Esophagus mucosa (tissue), 1 donor: Measurements from ENCODE around the gene BBX. TPM values are rescaled to one million over a fixed set of nuclear protein-coding genes. Genes with fewer than 3 reads are reported as not detected.
"Not testable (repeated sequence)": the region's sequence is repeated elsewhere in the genome, so short reads cannot be mapped to it uniquely, and the experiment has no call there.

Experiments used
- ATAC-seq: fragments of 200-7000 bp; cut with Tn5 transposase; one replicate; pipeline ENCODE4 v1.9.1; 2020
- total RNA-seq: library from RNA; stranded (reverse); gene quantifications from one replicate; pipeline ENCODE4 v1.2.4, GENCODE V29; 2023
- donor health status: DM: yes; HTN: yes; CAD: no.

BBX gene
- total RNA-seq, 1 donor from 2014 or later = 19.9 TPM

DNA sequence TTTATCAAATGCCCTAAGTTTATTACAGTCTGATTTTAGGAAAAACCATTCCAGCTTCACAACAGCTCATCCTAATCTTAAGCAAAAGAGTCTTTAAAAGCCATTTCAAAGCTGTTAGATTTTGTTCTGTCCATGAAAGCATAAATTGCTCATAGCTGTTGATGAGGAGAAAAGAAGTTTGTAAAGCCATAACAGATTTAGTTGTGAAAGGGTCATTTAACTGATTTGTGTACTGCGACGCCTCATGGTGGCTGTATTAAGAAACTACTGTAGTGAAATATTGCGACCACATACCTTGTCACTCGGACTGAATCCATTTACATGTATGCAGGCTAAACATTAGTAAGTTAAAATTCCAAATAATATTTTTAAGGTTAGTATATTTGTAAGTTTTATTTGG lies 20.9 kb downstream of the BBX start:
- no peak for ATAC-seq

DNA sequence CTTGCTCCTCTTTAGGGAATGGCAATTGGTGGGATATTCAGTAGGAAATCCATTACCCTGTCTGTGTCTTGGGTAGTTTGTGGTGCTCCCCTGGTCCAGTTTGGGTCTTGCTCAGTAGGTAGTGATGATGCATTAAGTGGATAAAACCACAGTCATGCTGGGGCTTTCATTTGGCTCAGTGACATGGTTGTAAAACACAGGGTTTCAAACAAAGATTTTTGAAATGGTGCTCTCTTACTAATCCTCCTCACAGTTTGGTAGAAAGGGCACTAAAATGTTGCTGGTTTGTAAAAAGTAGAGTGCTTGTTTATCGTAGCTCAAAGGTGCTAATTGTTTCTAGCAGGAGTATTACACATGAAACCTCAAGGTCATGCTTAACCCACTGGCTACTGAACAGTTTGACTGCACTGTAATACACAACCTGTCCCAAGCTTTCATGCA lies 22.9 kb downstream of the BBX start:
- ATAC-seq = no peak

DNA sequence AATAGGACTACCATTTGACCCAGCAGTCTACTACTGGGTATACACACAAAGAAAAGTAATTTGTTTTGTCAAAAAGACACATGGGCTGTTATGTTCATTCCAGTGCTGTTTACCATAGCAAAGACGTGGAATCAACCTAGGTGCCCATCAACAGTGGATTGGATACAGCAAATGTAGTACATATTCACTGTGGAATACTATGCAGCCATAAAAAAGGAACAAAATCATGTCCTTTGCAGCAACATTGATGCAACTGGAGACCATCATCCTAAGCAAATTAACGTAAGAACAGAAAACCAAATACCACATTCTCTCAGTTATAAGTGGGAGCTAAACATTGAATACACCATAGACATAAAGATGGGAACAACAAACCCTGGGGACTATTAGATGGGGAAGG lies 25.8 kb downstream of the BBX start:
- no peak for ATAC-seq

DNA sequence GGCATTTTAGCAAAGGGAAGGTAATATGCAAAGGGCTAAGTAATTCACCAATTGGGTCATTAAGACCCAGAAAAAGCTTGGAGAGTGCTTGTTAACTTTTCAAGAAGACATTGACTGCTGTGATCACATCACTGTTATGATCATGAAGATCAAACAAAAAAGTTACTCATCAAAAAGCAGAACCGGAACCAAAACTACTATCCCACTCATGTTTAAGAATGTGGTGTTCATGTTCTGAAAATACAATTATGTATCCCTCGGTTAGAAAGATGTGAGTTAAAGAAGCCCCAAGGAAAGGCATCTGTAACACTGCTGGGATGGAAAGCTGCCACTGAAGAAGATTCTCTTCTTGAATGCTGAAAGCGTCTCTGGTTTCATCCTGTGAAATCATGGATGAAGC lies 32.6 kb downstream of the BBX start:
- ATAC-seq = no peak

DNA sequence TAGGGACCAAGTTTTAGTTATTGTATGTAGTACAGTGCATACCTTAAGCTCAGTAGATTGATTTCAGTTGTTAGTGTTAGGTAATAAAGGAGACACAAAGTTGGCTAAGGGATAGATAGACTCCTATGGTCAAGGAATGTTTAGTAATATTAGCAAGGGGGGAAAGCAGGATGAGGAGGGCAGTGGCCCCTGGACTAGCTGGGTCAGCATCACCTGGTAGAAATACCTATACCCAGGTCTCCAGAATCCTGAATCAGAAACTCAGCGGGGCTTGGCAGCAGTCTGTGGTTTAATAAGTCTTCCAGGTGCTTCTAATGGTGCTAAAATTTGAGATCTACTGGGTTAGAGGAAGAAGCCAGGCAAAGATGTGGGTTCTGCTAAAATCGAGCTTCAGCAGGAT lies 35.0 kb downstream of the BBX start:
- no peak for ATAC-seq

DNA sequence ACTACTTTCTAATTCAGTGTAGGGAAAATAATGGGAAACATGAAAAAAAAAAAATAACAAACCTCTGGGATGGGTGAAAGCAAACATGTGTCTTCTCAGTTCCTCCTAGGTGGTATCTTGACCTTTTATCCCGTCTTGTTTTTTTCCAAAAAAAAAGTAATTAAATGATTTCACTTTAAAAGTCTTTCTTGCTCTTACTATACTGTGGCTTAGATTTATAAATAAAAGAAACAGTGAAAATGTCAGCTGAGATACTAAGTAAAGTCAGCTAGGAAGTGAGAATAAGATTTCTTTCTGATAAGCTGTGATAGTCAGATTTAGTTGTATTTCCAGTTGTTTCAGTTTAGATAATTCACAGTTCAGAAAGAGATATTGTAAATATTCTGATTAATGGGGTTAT lies 37.4 kb downstream of the BBX start:
- ATAC-seq = no peak

DNA sequence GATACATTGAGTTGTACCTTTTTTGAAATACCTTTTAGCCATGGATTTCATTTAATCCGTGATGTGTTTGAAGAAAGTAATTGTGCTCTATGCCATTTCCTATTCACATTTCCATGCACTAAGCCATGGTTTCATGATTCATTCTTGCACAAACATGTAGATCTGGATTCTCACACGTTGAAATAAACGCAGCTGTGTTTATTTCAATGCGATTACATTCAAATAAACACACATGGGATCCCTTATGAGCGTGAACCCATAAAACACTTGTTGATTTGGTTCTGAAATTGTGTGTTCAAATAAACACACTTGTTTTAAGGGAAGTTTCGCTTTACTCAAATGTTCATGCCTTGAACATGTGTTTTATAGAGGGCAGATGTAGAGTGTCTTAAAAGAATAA lies 39.2 kb downstream of the BBX start:
- no peak for ATAC-seq

DNA sequence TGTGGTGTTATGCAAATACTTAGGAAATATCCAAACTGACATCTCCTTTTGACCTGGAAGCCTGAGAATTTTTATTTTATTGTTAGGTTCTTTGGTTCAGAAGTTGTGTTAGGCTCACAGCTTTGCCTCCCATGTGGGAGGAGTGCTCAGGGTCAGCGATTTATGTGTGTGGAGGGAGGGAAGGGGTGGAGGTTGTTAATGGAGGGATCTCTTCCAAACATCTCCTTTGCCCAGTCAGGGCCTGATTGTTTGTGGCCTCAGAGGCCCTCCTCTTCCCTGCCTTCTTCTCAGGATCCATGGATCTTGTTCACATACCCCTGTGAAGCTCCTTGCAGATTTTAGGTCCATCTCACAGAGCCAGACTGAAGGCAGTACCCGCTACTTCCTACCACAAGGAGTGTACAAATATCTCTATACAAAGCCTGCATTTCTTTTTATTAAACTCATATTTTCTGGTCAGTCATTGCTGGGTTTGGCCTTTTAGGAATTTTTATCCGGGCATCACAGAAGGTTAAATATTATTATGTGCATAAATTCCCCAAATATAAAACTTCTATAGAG lies 40.3 kb downstream of the BBX start:
- ATAC-seq = no peak

DNA sequence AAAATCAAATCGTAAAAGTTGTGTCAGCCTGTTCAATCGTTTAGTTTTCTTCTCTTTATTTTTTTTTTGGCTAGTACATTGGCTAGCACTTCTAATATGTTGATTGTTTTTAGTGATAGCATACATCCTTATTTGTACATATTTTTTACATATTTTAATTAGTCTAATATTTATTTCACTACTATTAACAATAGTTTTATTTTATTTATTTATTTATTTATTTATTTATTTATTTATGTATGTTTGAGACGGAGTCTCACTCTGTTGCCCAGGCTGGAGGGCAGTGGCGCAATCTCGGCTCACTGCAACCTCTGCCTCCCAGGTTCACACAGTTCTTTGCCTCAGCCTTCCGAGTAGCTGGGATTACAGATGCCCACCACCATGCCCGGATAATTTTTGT lies 42.5 kb downstream of the BBX start:
- not testable (repeated sequence) for ATAC-seq

DNA sequence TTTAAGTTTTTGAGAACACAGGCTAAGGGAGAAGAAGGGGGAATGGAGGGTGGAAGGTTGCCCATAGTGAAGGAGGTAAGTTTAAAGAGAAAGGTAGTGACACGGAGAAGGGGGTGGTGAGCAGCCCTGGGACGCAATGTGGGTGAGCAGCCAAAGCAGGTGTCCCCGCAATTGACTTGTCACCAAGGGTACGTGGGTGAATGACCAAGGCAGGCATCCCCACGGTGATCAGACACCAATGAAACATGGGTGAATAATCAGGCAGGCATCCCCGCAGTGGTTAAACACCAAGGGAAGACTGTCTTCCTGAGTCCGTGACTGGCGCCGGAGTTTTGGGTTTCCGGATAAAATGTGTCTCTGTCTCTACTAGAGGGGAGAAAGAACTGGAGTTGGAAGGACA lies 48.3 kb downstream of the BBX start:
- not testable (repeated sequence) for ATAC-seq

DNA sequence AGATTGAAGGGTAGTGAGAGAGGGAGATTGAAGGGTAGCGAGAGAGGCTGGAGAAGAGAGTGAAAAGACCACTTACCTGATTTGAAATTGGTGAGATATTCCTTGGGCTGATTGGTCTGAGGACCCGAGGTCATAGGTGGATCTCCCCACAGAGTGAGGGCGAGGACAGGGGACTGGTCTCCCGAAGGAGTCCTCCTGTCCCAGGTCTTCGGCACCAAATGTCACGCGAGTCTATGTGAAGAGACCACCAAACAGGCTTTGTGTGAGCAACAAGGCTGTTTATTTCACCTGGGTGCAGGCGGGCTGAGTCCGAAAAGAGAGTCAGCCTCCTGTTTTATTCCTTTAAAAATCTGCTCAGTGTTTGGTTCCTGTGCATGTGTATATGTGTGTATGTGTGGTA lies 48.7 kb downstream of the BBX start:
- not testable (repeated sequence) for ATAC-seq

DNA sequence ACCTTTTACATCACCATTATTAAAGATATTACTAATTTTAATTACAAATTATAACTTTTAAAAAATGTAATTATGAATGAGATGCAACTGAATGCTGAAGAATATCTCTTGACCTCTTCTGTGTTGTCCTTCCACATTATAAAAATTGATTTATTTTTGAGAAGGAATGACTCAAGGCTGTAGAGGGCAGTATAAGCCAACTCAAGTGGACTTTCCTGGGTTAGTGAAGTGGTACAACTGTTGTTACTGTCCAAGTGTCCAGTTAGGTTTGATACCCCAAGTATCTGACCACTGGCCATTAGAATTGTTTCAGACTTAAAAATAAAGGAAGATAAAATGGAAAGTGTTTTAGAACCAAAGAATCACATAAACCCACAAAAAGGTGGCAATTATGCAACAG lies 51.9 kb downstream of the BBX start:
- no peak for ATAC-seq

DNA sequence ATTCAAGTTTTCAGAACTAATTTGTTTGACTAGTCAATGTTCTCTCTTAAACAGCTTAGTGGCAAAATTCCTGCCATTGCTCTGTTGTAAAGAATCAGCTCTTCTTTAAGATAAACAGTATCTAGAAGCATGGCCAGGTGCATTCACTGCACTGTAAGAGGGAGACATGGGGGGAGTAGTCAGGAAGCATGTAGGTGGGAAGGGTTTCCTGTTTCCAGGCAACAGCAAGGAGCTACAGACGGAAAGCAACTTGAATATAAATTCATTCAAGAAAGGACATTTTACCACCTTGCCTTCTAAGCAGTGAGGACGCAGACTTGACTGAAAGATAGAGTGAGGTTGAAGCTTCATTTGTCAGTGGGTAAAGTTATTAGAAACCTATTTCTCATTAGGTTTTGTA lies 55.3 kb downstream of the BBX start:
- ATAC-seq = no peak

DNA sequence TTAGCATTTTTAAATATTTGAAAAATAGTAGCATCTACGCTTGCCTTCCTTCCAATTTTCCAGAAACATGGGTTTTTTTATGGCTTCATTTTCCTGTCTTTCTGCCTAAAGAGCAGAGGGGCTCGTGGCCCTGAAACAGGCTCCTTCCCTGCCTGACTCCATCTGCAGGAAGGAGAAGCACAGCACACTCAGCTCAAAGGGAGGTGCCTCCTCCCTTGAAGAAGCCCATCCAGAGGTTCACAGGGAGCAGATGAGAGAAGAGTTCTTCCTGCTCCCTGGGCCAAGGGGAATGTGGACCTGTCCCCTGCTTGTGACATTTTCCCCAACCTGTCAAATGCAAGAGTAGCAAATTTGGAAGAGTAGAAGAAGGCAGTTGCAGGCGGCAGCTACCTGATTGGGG lies 55.8 kb downstream of the BBX start:
- ATAC-seq = no peak

DNA sequence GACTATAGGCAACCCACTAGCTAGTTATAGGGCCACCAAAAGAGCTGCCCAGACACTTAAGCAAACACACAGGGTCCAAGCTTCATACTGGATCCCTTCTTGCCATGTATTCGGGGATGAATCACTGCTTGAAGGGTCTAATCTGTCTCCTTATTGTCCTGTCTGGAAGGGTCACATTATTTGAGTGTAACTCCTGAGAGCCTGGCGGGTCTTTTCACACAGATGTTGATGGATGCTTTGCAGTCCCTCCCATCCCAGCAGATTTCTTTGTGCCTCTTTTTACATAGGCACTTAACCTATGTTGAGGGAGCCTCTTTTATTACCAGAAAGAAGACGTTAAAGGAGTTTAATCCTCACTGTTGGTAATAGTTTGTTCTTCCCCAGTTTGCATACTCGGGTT lies 56.6 kb downstream of the BBX start:
- no peak for ATAC-seq

DNA sequence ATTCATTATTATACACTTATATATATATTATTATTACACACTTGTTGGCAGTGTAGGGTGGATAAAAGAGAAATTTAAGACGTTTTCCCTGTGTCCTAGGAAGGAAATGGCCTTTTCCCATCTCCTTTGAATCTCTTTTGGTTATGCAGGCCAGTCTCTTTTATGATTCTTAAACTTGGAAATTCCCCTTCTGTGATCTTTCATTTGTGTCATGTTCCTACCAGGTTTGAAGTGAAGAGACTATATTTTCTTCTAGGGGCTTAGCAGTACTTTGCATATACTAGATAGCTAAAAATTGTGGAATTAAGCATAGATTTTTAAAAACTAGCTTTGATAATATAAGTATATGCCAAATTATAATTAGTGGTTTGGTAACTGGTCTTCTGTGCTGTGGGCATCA lies 58.5 kb downstream of the BBX start:
- no peak for ATAC-seq

DNA sequence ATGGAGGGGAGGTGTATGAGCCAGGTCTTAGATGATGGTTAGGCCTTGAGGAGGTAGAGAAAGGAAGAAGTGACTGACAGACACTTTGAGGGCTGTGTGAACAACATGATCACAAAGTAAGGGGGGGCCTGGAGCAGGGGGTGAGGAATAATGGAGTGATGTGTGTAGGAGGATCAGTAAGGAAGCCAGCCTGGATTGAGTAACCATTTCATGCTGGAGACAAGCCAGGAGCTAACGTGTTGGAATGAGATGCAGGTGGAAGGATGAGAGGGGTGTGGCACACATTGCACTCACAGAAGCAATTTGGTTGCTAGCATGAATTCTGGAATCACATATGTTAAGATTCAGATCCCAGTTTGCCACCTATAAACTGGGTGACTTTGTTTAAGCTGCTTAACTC lies 65.5 kb downstream of the BBX start:
- no peak for ATAC-seq

DNA sequence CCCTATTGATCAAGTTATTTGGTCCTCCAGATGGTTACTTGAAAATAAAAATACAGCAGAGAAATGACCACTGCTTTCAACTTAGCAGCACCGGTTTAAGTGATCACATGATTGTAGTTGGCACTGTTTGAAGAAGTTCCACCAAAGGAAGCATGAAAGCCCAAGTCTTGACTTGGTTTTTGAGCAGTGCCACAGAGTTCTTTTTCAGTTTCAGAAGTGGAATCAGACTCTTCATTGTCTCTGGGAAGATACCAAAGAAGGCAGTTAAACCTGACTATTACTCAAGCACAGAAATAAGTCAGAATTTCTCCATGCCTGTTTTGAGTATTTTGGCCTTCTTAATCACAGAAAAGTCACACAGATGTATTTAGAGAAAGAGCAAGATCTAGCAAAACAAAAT lies 66.7 kb downstream of the BBX start:
- no peak for ATAC-seq

DNA sequence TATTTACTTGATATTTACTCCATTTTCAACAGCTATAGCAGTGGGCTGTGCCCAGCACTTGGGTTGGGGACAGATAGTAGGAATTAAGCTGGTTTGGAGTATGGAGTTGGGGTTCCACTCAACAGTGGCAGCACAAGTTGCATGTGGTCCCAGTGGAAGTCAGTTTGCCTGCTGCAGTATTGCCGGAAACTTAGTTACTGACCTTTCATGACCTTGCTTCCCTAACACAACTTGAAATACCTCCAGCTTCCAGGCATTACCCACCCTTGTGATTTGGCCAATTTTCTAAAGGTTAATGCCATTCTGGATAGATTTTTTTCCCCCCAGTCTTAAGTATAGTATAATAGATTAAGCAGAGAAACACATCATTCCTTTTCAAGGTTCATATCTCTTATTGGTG lies 68.0 kb downstream of the BBX start:
- no peak for ATAC-seq

DNA sequence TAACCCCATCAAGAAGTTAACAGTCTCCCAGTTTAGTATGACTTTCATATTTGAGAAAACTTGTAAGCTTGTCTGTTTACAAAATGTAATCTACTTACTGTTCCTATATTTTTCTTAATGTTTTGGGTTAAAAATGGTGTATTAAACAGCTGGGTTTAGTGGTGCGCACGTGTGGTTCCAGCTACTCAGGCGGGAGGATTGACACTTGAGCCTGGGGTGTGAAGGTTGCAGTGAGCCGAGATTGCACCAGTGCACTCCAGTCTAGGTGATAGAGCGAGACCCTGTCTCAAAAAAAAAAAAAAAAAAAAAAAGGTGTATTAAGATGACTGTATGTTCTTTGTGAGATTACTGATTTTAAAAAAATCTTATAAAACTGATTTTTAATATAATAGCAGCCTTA lies 69.3 kb downstream of the BBX start:
- ATAC-seq = no peak

DNA sequence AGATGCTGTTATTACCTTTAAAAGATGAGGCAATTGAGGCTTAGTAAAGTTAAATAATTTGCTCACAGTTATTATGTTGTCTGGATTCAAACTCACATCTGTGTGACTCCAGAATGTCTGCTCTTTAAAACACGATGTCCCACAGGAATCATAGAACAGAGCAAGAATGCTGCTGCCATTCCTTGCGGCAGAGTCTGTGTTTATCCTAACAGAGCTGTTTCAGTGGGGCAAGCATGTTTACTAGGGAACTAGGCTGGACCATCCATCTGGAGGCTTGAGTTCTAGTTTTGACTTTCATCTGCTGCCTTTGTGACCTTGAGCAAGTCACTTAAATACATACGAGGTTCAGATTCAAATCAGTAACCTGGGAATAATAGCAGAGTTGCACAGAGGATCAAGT lies 72.1 kb downstream of the BBX start:
- no peak for ATAC-seq

DNA sequence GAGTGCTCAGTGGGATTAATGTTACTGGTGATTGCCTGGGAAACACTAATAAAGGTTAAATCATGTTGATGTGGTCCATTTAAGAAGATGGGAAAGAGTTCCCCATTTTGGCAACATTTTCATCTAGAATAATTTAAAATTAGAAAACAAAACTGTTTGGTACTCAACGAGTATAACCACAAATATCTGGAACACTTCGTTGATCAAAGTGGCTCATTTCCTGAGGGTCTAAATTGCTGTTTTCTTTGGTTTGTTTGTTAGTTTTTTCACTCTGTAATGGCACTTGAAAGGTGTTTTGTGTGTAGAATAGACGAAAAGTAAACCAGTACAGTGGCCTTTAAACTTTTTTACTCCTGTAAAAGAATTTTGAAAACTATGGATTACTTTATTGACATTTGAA lies 73.9 kb downstream of the BBX start:
- ATAC-seq = no peak

DNA sequence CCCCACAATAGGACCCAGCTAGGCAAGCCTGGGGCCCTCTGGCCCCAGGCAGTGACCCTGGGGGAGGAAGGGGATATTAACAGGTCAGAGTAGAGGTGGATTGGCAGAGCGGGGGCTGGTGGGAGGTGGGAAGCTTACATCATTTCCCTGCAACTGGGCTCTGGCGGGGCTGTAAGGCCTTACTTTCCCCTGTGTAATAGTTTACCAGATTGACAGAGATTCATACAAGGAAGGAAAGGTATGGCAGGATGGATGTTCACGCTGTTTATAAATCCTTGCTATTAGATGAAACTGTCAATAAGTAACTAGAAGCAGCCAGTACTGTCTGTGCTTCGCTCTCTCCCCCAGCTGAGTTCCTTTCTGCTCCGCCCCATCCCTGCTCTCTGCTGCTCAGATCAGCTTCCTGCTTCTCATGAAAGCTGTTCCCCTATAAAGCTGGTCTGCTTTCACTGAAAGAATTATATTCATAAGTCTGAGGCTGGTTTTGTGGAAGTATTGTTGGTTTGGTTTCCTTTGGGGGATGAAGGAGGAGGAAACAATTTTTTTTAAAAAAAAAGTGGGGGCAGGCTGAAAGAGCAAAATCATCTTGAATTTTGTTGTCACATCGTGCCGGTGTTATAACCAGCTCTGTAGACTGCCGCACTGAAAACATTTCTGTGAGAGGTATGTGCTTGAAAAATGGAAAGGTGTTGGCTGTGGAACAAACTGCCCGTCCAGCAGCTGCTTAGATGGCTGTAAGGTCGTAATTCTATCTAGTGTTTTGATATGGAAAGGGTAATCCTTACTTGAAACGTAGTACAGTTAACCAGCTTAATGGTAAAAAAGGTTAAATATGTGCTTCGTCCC lies 76.4 kb downstream of the BBX start:
- peak; percentile 28 for ATAC-seq

DNA sequence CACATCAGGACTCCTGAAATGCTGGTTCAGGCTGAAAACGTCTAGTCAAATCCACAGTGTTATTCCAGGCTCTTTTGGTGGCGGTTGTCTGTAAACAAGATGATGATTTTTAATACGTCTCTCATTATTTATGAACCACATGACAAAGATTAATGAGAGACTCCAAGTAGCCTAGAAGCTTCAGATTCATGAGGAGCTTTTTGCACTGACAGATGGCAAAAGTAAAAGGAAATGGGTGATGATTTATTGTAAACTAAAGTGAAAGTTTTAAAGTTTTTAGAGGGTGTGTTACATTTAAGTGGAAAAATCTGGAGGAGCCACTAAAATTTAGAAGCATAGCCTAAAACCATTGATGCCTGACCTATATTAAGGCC lies 77.0 kb downstream of the BBX start:
- no peak for ATAC-seq

DNA sequence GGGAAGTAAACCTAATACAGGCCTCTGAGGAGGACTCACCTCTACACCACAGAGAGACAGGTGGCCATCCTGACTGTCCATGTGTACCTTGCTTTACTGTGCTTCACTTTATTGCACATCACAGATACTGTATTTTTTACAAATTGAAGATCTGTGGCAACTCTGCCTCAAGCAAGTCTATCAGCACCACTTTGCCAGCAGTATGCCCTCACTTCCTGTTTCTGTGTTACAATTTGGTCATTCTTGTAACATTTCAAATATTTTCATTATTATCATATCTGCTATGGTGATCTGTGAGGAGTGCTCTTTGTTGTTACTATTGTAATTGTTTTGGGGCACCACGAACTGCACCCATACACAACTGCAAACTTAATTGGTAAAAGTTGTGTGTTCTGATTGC lies 78.0 kb downstream of the BBX start:
- ATAC-seq = no peak
